GM23338 (cell line): ENCODE data around the gene CARNS1. TPM values are rescaled to one million over a fixed set of nuclear protein-coding genes. Genes with fewer than 3 reads are reported as not detected.

Experiments
- ATAC-seq: fragments of 200-7000 bp; cut with Tn5 transposase; 3 replicates; pipeline ENCODE4 v1.9.1; 2020
- DNase-seq: peaks from one replicate; pipeline ENCODE4 v3.0.0-alpha.2; 2015; ENCODE audit warnings: low spot score
- H2AFZ ChIP-seq: fragments of 200-600 bp; sonication (generic); 2 replicates; pipeline ENCODE4 v1.8.0; 2016; ENCODE audit warnings: antibody characterized with exemption, mild to moderate bottlenecking, moderate library complexity
- H3F3A ChIP-seq: fragments of 200-600 bp; sonication (generic); replicated peaks from 2 replicates; pipeline ENCODE4 v1.8.0; 2017; ENCODE audit warnings: antibody characterized with exemption, mixed run types, low read depth
- H3K27ac ChIP-seq: fragments of 200-600 bp; sonication (generic); 2 replicates; pipeline ENCODE4 v1.6.1; 2016; ENCODE audit warnings: low read depth
- H3K27me3 ChIP-seq: fragments of 200-600 bp; sonication (generic); 2 replicates; pipeline ENCODE4 v1.8.0; 2016; ENCODE audit warnings: mild to moderate bottlenecking, mixed run types, moderate library complexity; ENCODE audit not compliant: insufficient read depth
- H3K36me3 ChIP-seq: fragments of 200-600 bp; sonication (generic); 2 replicates; pipeline ENCODE4 v1.8.0; 2016; ENCODE audit warnings: mild to moderate bottlenecking; ENCODE audit not compliant: insufficient read depth
- H3K4me1 ChIP-seq: fragments of 200-600 bp; sonication (generic); 2 replicates; pipeline ENCODE4 v1.8.0; 2016; ENCODE audit warnings: mild to moderate bottlenecking, moderate library complexity; ENCODE audit not compliant: insufficient read depth
- H3K4me2 ChIP-seq: fragments of 200-600 bp; sonication (generic); 2 replicates; pipeline ENCODE4 v1.7.1; 2017; ENCODE audit warnings: mixed run types
- H3K4me3 ChIP-seq: fragments of 200-600 bp; sonication (generic); 2 replicates; pipeline ENCODE4 v1.6.1; 2016; ENCODE audit warnings: mixed run types
- H3K79me2 ChIP-seq: fragments of 200-600 bp; sonication (generic); replicated peaks from 2 replicates; pipeline ENCODE4 v1.8.0; 2017; ENCODE audit warnings: mild to moderate bottlenecking; ENCODE audit not compliant: insufficient read depth
- H3K9me2 ChIP-seq: fragments of 200-600 bp; sonication (generic); 2 replicates; pipeline ENCODE4 v1.8.0; 2017; ENCODE audit not compliant: insufficient read depth
- H4K20me1 ChIP-seq: fragments of 200-600 bp; sonication (generic); replicated peaks from 2 replicates; pipeline ENCODE4 v1.8.0; 2017; ENCODE audit warnings: mild to moderate bottlenecking; ENCODE audit not compliant: insufficient read depth
- H3K27ac Mint-ChIP-seq: 2 replicates; pipeline ENCODE4 v1.8.0; 2020; ENCODE audit warnings: inconsistent platforms, mild to moderate bottlenecking, moderate library complexity, mixed read lengths
- H3K27me3 Mint-ChIP-seq: 3 replicates; pipeline ENCODE4 v1.8.0; 2022; ENCODE audit warnings: low read depth, mild to moderate bottlenecking, moderate library complexity, mixed read lengths, inconsistent platforms; ENCODE audit not compliant: insufficient read depth, poor library complexity
- H3K36me3 Mint-ChIP-seq: 3 replicates; pipeline ENCODE4 v1.8.0; 2021; ENCODE audit warnings: low read depth, mild to moderate bottlenecking, inconsistent platforms, moderate library complexity, mixed read lengths
- H3K4me1 Mint-ChIP-seq: 3 replicates; pipeline ENCODE4 v1.8.0; 2020; ENCODE audit warnings: mild to moderate bottlenecking, inconsistent platforms, mixed read lengths
- H3K4me3 Mint-ChIP-seq: 3 replicates; pipeline ENCODE4 v1.8.0; 2021; ENCODE audit warnings: moderate library complexity, mild to moderate bottlenecking, inconsistent platforms, mixed read lengths
- H3K9me3 Mint-ChIP-seq: 3 replicates; pipeline ENCODE4 v1.8.0; 2020; ENCODE audit warnings: moderate library complexity, mild to moderate bottlenecking, inconsistent platforms, mixed read lengths
- CREB1 ChIP-seq: fragments of 250-450 bp; sonication (Bioruptor Pico); IDR thresholded peaks from 2 replicates; pipeline ENCODE4 v1.5.0; 2020; ENCODE audit warnings: low read depth, mild to moderate bottlenecking, moderate library complexity
- ETS1 ChIP-seq: IDR thresholded peaks from 2 replicates; pipeline ENCODE4 v1.6.1; 2016; ENCODE audit warnings: antibody characterized with exemption
- EZH2 ChIP-seq: fragments of 200-600 bp; sonication (generic); IDR thresholded peaks from one replicate; pipeline ENCODE4 v1.8.0; 2017; ENCODE audit warnings: antibody characterized with exemption, mild to moderate bottlenecking, low read depth; ENCODE audit not compliant: unreplicated experiment
- EZH2phosphoT487 ChIP-seq: fragments of 200-600 bp; sonication (generic); IDR thresholded peaks from one replicate; pipeline ENCODE4 v1.8.1; 2018; ENCODE audit warnings: antibody characterized with exemption; ENCODE audit not compliant: unreplicated experiment
- JUNB ChIP-seq: IDR thresholded peaks from one replicate; pipeline ENCODE4 v1.6.1; 2016; ENCODE audit warnings: antibody characterized with exemption; ENCODE audit not compliant: unreplicated experiment
- POLR2AphosphoS5 ChIP-seq: IDR thresholded peaks from 2 replicates; pipeline ENCODE4 v1.6.1; 2016; ENCODE audit warnings: antibody characterized with exemption, low read depth
- REST ChIP-seq: IDR thresholded peaks from one replicate; pipeline ENCODE4 v1.6.1; 2018; ENCODE audit warnings: antibody characterized with exemption; ENCODE audit not compliant: unreplicated experiment
- ZNF114 ChIP-seq: fragments of 250-450 bp; sonication (Bioruptor Pico); IDR thresholded peaks from 2 replicates; pipeline ENCODE4 v1.5.0; 2020; ENCODE audit warnings: mild to moderate bottlenecking, moderate library complexity
- polyA plus RNA-seq: library from polyadenylated mRNA; unstranded; fragments of >200 nt; fragmentation: Nextera tagmentation; extraction: Ambion mirVana; gene quantifications from 2 replicates; pipeline ENCODE4 v1.2.1, GENCODE V29; 2016
- total RNA-seq: library from RNA; depleted of rRNA; stranded (reverse); fragments of >200 nt; shearing (Covaris generic); gene quantifications from 2 replicates; pipeline ENCODE4 v1.2.3, GENCODE V29; 2014

The CARNS1 gene
- total and polyA plus RNA-seq, 2 experiments from 2014 or later, result 0.52 to 0.76 TPM

- TF ChIP-seq REST (no peak), EZH2phosphoT487 (no peak), JUNB (no peak), CREB1 (CRISPR knock-in tag) (no peak), POLR2AphosphoS5 (no peak), ZNF114 (CRISPR knock-in tag) (no peak)
Measured at GRCh38 chr11:67407688-67408163, 7.8 kb upstream of the CARNS1 start (continued).

GRCh38 chr11:67408437-67409200 lies 6.9 kb upstream of the CARNS1 start:
- TF ChIP-seq ETS1 (no peak), JUNB (no peak), ZNF114 (CRISPR knock-in tag) (no peak), CREB1 (CRISPR knock-in tag) (no peak), EZH2phosphoT487 (no peak), EZH2 (no peak)
- Mint-ChIP-seq H3K9me3 (no peaks in the 10 kb centered on the region), H3K4me3 (no peak overlapping the region), H3K4me1 (peaks cover 21% of the 10 kb centered on the region), H3K36me3 (no peaks in the 10 kb centered on the region), H3K27ac (no peak overlapping the region), H3K27me3 (peaks cover 33% of the 10 kb centered on the region)
- no peaks in the 10 kb centered on the region for H3K9me2 ChIP-seq
- H3K27me3 ChIP-seq, result peaks cover 4% of the 10 kb centered on the region; the same call in 1 of the 2 replicates
- DNase-seq, result no peak
- H3K4me2 ChIP-seq, result no peak overlapping the region
- no peaks in the 10 kb centered on the region for H4K20me1 ChIP-seq
- peaks cover 4% of the 10 kb centered on the region; the same call in 1 of the 2 replicates for H3K4me1 ChIP-seq
- H3K4me3 ChIP-seq, result no peak overlapping the region
- H2AFZ ChIP-seq, result no peak overlapping the region
- no peaks in the 10 kb centered on the region for H3F3A ChIP-seq
- no peak for ATAC-seq
- H3K36me3 ChIP-seq, result no peaks in the 10 kb centered on the region
- no peaks in the 10 kb centered on the region for H3K79me2 ChIP-seq
- no peak overlapping the region for H3K27ac ChIP-seq
